ENCODE measurements around the gene PLPP4.

- no peak for TF ChIP-seq PRDM10 (tag by site-specific recombination; IDR thresholded peaks at IDR 0.05)
- TF ChIP-seq KLF10 (tag by site-specific recombination; IDR thresholded peaks at IDR 0.05), result no peak
- TF ChIP-seq CTCF (tag by site-specific recombination; IDR thresholded peaks at IDR 0.05), result no peak
- no peak for TF ChIP-seq ZNF561 (tag by site-specific recombination; IDR thresholded peaks at IDR 0.05; ENCODE audit: borderline replicate concordance)
- no peak for TF ChIP-seq ZBTB48 (tag by site-specific recombination; IDR thresholded peaks at IDR 0.05)
- no peak for TF ChIP-seq ZNF426 (tag by site-specific recombination; IDR thresholded peaks at IDR 0.05)
- no peak for TF ChIP-seq ZBTB21 (tag by site-specific recombination; IDR thresholded peaks at IDR 0.05)
- TF ChIP-seq ZNF274 (IDR thresholded peaks at IDR 0.05; ENCODE audit: low read length), result no peak
- no peak for TF ChIP-seq ZNF274 (tag by site-specific recombination; IDR thresholded peaks at IDR 0.05; ENCODE audit: borderline replicate concordance)
Observed at GRCh38 chr10:120578890-120579289, 121.9 kb downstream of the PLPP4 start.

Measured in HEK293 (cell line).